ENCODE results near the gene ZNF407.

ZNF407 gene

DNA sequence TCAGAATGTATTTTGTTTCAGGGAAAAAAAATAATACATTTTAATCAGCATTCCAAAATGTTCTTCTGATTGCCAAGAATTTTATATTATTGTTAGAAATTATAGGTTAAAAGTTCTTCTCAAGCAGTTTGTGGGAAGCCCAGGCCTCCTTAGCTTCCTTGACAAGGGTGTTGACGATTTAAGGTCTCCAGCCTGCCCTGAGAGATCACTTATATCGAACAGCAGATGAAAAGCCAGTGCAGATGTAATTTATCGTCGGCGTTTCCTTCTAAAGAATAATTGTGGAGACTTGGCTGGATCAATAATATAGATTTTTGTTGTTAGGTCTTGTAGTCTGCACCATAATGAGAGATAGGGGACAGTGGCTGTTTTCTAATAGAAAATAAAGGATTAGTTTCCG is 280.6 kb downstream of the ZNF407 start:
- Histone ChIP-seq H4K20me1 (ENCODE audit: insufficient read depth) (no peaks in the 10 kb centered on the region), H2AFZ (ENCODE audit: low read depth) (no peak overlapping the region), H3K4me3 (IDR thresholded peaks at IDR 0.05; ENCODE audit: insufficient read depth, low read depth, low read length) (no peak overlapping the region), H3K36me3 (ENCODE audit: insufficient read depth) (no peaks in the 10 kb centered on the region), H3K4me2 (no peak overlapping the region), H3K4me1 (ENCODE audit: low read depth, poor library complexity, severe bottlenecking) (no peaks in the 10 kb centered on the region), H3K27me3 (ENCODE audit: insufficient read depth, low read depth) (no peaks in the 10 kb centered on the region), H3K79me2 (ENCODE audit: insufficient read depth, low read depth) (no peaks in the 10 kb centered on the region), H3K27ac (no peak overlapping the region), H3K9ac (no peak overlapping the region)
- TF ChIP-seq, protein P1, sequence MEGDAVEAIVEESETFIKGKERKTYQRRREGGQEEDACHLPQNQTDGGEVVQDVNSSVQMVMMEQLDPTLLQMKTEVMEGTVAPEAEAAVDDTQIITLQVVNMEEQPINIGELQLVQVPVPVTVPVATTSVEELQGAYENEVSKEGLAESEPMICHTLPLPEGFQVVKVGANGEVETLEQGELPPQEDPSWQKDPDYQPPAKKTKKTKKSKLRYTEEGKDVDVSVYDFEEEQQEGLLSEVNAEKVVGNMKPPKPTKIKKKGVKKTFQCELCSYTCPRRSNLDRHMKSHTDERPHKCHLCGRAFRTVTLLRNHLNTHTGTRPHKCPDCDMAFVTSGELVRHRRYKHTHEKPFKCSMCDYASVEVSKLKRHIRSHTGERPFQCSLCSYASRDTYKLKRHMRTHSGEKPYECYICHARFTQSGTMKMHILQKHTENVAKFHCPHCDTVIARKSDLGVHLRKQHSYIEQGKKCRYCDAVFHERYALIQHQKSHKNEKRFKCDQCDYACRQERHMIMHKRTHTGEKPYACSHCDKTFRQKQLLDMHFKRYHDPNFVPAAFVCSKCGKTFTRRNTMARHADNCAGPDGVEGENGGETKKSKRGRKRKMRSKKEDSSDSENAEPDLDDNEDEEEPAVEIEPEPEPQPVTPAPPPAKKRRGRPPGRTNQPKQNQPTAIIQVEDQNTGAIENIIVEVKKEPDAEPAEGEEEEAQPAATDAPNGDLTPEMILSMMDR (conservative IDR thresholded peaks at IDR 0.05; ENCODE audit: low read depth, low read length), result no peak

DNA sequence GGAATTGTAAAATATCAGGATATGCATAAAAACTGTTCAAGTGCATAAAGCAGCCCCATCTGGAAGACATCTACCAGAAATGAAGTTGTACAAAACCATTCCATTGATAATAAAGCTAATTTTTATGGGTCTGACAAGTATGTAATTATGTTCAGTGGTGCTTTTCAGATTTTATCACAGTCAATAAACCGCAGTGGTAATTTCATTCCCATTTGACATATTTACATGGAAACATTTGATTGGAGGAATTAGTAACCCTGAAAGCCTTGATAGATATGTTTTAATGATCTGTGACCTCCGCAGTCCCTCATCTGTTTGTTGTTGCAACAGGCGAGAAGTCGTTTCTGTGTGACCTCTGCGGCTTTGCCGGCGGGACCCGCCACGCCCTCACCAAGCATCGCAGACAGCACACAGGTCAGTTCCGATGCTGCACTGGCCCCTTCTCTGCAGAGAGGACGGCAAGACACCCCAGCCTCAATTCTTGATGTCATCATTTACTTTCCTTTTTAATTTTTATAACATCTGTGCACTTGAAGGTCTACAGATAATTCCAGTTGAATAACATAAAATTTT is 283.1 kb downstream of the ZNF407 start:
- Histone ChIP-seq H3K27me3 (ENCODE audit: insufficient read depth, low read depth) (no peaks in the 10 kb centered on the region), H3K79me2 (ENCODE audit: insufficient read depth, low read depth) (no peaks in the 10 kb centered on the region), H2AFZ (ENCODE audit: low read depth) (no peak overlapping the region), H3K4me1 (ENCODE audit: low read depth, poor library complexity, severe bottlenecking) (no peaks in the 10 kb centered on the region), H3K4me2 (no peak overlapping the region), H4K20me1 (ENCODE audit: insufficient read depth) (no peaks in the 10 kb centered on the region), H3K27ac (no peak overlapping the region), H3K36me3 (ENCODE audit: insufficient read depth) (no peaks in the 10 kb centered on the region), H3K4me3 (IDR thresholded peaks at IDR 0.05; ENCODE audit: insufficient read depth, low read depth, low read length) (no peak overlapping the region), H3K9ac (no peak overlapping the region)
- TF ChIP-seq, protein P1 (conservative IDR thresholded peaks at IDR 0.05; ENCODE audit: low read depth, low read length), result no peak

DNA sequence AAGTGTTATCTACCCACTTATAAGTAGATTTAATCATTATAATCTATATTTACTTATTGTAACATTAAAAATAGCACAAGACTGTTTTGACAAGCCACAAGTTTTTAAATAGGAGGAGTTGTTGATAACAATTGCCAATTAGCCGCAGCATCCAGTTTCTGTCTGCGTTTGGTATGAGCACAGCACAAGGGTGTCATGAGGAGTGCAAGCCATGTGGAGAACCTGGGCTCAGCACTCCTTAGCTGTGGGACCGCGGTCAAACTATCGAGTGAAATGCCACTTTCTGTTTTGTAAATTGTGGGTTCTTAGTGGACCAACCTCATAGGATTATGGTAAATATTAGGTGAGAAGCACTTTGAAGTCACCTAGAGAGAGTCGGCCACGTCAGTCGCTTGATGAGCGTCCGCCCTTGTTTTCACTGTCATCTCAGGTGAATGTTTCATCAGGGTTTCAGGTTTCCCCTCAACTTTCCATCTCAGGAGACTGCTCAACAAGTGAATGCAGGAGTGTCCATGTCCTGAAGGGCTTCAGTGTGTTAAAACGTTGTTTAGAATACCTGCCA is 294.5 kb downstream of the ZNF407 start:
- Histone ChIP-seq H3K36me3 (ENCODE audit: insufficient read depth) (no peaks in the 10 kb centered on the region), H3K4me1 (ENCODE audit: low read depth, poor library complexity, severe bottlenecking) (peaks cover 16% of the 10 kb centered on the region), H3K27me3 (ENCODE audit: insufficient read depth, low read depth) (no peaks in the 10 kb centered on the region), H3K9ac (no peak overlapping the region), H3K27ac (no peak overlapping the region), H2AFZ (ENCODE audit: low read depth) (no peak overlapping the region), H4K20me1 (ENCODE audit: insufficient read depth) (no peaks in the 10 kb centered on the region), H3K4me3 (IDR thresholded peaks at IDR 0.05; ENCODE audit: insufficient read depth, low read depth, low read length) (no peak overlapping the region), H3K79me2 (ENCODE audit: insufficient read depth, low read depth) (no peaks in the 10 kb centered on the region), H3K4me2 (no peak overlapping the region)
- TF ChIP-seq, protein P1 (conservative IDR thresholded peaks at IDR 0.05; ENCODE audit: low read depth, low read length), result no peak

DNA sequence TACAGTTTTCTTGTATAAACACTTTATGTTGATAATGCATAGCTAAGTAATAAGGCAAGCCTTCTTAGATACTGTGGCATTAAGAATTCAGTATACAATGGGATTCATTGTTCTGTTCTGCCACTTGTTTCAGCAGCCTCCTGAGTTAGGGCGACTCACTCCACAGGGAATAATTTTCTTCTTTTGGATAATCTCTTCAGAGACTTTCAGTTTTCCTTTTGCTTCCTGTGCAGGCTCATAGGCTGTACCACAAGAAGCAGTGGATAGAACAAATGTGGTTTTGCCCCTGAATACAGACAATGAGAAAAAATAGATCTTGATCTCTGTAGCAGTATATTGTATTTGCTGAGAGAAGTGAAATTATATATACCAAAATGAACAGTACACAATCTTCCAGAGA is 298.0 kb downstream of the ZNF407 start:
- Histone ChIP-seq H3K27me3 (ENCODE audit: insufficient read depth, low read depth) (no peaks in the 10 kb centered on the region), H4K20me1 (ENCODE audit: insufficient read depth) (no peaks in the 10 kb centered on the region), H3K27ac (no peak overlapping the region), H3K9ac (no peak overlapping the region), H3K4me3 (IDR thresholded peaks at IDR 0.05; ENCODE audit: insufficient read depth, low read depth, low read length) (no peak overlapping the region), H3K36me3 (ENCODE audit: insufficient read depth) (no peaks in the 10 kb centered on the region), H3K79me2 (ENCODE audit: insufficient read depth, low read depth) (no peaks in the 10 kb centered on the region), H3K4me1 (ENCODE audit: low read depth, poor library complexity, severe bottlenecking) (peaks cover 16% of the 10 kb centered on the region), H3K4me2 (no peak overlapping the region), H2AFZ (ENCODE audit: low read depth) (no peak overlapping the region)
- TF ChIP-seq, protein P1 (conservative IDR thresholded peaks at IDR 0.05; ENCODE audit: low read depth, low read length), result no peak

All from KMS-11 (cell line).